ENCODE measurements around the gene VSIG10. TPM values are rescaled to one million over a fixed set of nuclear protein-coding genes. Genes with fewer than 3 reads are reported as not detected.

Gene VSIG10
- total and polyA plus RNA-seq, 2 of the 4 experiments (the other 2 are of a cell fraction): 5.9 to 10.0 TPM

GRCh38 chr12:118145113-118145797 is 41.4 kb upstream of the VSIG10 start:
- Histone ChIP-seq H3K9ac (ENCODE audit: low read depth, low read length) (no peak overlapping the region), H2BK5ac (ENCODE audit: low read depth, low read length, poor library complexity, severe bottlenecking) (no peak overlapping the region), H3K23ac (ENCODE audit: low read depth, low read length) (no peak overlapping the region), H3K9me1 (ENCODE audit: insufficient read depth, low read length) (no peaks in the 10 kb centered on the region), H3K36me3 (ENCODE audit: control insufficient read depth, insufficient read depth, low read length) (peaks cover 40% of the 10 kb centered on the region), H3K4ac (ENCODE audit: low read depth, low read length) (no peak overlapping the region), H3K4me3 (ENCODE audit: insufficient read depth, low read depth, low read length) (no peak overlapping the region), H3K56ac (ENCODE audit: extremely low read depth, insufficient read depth, low read length) (no peak overlapping the region), H4K91ac (ENCODE audit: insufficient read depth, low read depth, low read length) (no peak overlapping the region), H3K14ac (replicated peaks; ENCODE audit: low read depth, low read length) (no peak overlapping the region), H2BK120ac (ENCODE audit: low read depth, low read length) (no peak overlapping the region), H2AK9ac (replicated peaks; ENCODE audit: low read depth, low read length, poor library complexity) (no peak overlapping the region), H3K27ac (ENCODE audit: insufficient read depth, low read length) (no peak overlapping the region), H4K5ac (ENCODE audit: low read depth, low read length) (no peak overlapping the region), H3K9me3 (ENCODE audit: control insufficient read depth, insufficient read depth, low read length) (no peaks in the 10 kb centered on the region), H2BK15ac (ENCODE audit: low read depth, low read length) (no peak overlapping the region), H2AFZ (replicated peaks; ENCODE audit: low read length, poor library complexity) (no peak overlapping the region), H2BK20ac (ENCODE audit: low read depth, low read length) (no peak overlapping the region), H3K4me1 (ENCODE audit: control insufficient read depth, insufficient read depth, low read length) (no peaks in the 10 kb centered on the region), H3K18ac (ENCODE audit: low read depth, low read length) (no peak overlapping the region), H2AK5ac (ENCODE audit: low read depth, low read length) (no peak overlapping the region), H4K20me1 (ENCODE audit: insufficient read depth, low read length) (no peaks in the 10 kb centered on the region), H4K8ac (ENCODE audit: low read depth in 2 of 2, low read length in 2 of 2) (no peak overlapping the region), H3K4me2 (ENCODE audit: low read depth, low read length) (no peak overlapping the region), H3K27me3 (ENCODE audit: control insufficient read depth, insufficient read depth, low read length) (no peaks in the 10 kb centered on the region), H3K79me1 (ENCODE audit: low read depth in 1 of 2, low read length in 2 of 2) (peaks cover 4 to 11% of the 10 kb centered on the region in 2 experiments; a peak in 3 of 4 replicates)
- POLR2A ChIA-PET (ENCODE audit: unreplicated experiment): no interaction called here
- 100% methylated on average over 3 of the region's 7 CpGs; no CpG with 5 or more reads in 1 of the 2 experiments for WGBS, 2 experiments (ENCODE audit: extremely low coverage in 2 of 2, insufficient read length in 1 of 2)
- CTCF ChIA-PET: no interaction called here
- no TSS peak for BruUV-seq (replicated peaks)
- ATAC-seq (ENCODE audit: low read depth): no peak
- no peak for DNase-seq
- TF ChIP-seq RCOR1 (IDR thresholded peaks at IDR 0.05; ENCODE audit: insufficient replicate concordance, low read length) (no peak), SMC3 (IDR thresholded peaks at IDR 0.05; ENCODE audit: low read depth, low read length) (no peak), MXI1 (IDR thresholded peaks at IDR 0.05; ENCODE audit: borderline replicate concordance, low read depth, low read length) (no peak), RAD21 (IDR thresholded peaks at IDR 0.05; ENCODE audit: low read length) (no peak), CEBPB (IDR thresholded peaks at IDR 0.05; ENCODE audit: low read depth, low read length) (no peak), CTCF (conservative IDR thresholded peaks at IDR 0.05; ENCODE audit: low read depth, low read length) (no peak), USF2 (IDR thresholded peaks at IDR 0.05; ENCODE audit: low read depth, low read length) (no peak), BHLHE40 (IDR thresholded peaks at IDR 0.05; ENCODE audit: low read depth, low read length) (no peak), CHD1 (IDR thresholded peaks at IDR 0.05; ENCODE audit: low read depth, low read length) (no peak), MAFK (IDR thresholded peaks at IDR 0.05; ENCODE audit: low read depth, low read length) (no peak), MAZ (IDR thresholded peaks at IDR 0.05; ENCODE audit: borderline replicate concordance, low read depth, low read length) (no peak), NFE2L2 (IDR thresholded peaks at IDR 0.05; ENCODE audit: low read depth, low read length) (no peak), POLR2A (IDR thresholded peaks at IDR 0.05; ENCODE audit: low read depth, low read length) (no peak), RFX5 (IDR thresholded peaks at IDR 0.05; ENCODE audit: low read depth, low read length) (no peak)
- in situ Hi-C loops (cut with MboI; ENCODE audit: low sequenced_read_pairs): loop anchor here (25.0 kb wide), 1 partner anchor 283 kb away; no protein-coding TSS in a partner anchor
- dilution Hi-C loops (cut with HindIII; ENCODE audit: low sequenced_read_pairs, unreplicated experiment): no loop called here
- intact Hi-C loops (cut with micrococcal nuclease): no loop called here

Measured in IMR-90 (cell line).